Islet of Langerhans (tissue), 1 donor: ENCODE data around the gene KRTAP13-3.

Source experiments
- FAIRE-seq: peaks from one replicate; lab custom pipeline; 2011; peaks lifted over from hg19 to GRCh38; lab: Jason Lieb, UNC

KRTAP13-3 gene, protein sequence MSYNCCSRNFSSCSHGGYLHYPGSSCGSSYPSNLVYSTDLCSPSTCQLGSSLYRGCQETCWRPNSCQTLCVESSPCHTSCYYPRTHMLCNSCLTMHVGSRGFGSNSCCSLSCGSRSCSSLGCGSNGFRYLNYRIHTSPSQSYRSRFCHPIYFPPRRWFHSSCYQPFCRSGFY

GRCh38 chr21:30425826-30426225, at the start of gene KRTAP13-3:
TSS of gene KRTAP13-3 (minus strand) at chr21:30425926. CDS start at chr21:30425912, 14 bp downstream.
- no peak for FAIRE-seq

DNA sequence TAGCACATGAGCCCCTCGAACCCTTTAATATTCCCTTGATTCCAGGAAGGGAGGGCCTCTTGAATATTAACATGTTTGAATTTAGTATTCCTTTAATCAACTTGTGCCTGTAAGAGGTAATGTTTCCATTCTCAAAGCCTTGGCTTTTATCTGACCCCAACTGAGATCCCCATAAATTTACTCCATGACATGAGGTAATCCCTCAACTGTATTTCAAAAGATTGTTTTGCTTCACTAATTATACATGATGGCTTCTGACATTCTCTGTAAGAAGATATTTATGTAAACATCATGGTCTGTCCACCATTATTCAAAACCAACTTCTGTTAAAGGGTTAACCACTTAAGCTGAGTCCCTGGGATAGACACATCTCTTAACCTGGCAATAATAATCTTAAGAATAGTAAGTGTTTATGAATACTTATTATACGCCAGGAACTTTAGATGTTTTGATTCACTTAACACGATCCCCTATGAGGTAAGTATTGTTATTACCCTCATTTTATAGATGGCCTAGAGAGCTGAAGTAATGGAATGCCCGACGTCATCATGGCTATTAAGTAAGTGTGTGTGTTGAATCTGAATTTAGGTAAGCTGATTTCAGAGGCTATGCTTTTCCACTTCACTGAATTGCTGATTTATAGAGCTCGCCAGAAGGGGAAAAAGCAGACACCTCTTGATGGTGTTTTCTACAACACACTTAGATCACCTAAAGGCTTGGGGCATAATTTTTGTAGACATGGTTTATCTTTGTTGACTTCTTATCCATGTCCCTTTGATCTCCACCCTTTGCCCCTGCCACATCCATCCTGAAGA, 43.4 kb upstream of the KRTAP13-3 start:
- no peak for FAIRE-seq

DNA sequence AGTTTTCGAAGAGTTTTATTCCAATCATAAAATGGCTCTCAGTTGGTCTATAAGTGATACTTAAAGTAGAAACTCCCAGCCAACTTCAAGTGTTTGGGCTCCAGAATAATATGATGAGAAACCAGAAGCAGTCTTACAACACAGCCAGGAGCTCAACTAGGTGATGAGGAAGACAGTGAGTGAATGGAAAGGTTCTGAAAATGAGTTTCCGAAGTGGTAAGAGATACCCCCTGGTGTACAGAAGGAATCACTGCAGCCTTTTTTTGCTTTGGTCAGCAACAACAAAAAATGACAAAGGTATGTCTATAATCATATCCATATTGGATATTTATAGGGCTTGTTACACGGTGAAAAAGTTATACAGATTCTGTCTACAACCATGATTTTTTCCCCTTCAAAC, 38.0 kb upstream of the KRTAP13-3 start:
- no peak for FAIRE-seq

DNA sequence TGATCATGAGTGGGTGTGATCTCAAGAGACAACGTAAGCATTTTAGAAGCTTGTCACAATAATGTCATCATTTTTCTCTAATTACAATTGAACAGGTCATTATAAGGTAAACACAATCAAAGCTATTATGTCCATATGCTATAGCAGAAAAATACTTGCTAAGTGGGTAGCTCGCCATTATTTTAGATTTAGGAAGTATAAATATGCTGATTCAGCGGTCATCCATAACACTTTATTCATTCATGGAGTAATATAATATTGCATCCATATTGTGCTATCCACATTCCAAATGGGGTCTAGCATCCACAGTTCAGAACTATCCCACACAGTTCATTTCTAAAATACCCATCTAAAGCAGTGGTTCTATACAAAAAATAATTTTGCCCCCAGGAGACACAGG, 22.8 kb upstream of the KRTAP13-3 start:
- no peak for FAIRE-seq

GRCh38 chr21:30447056-30447455, 21.3 kb upstream of the KRTAP13-3 start:
- no peak for FAIRE-seq

GRCh38 chr21:30444204-30444603, 18.5 kb upstream of the KRTAP13-3 start:
- no peak for FAIRE-seq

GRCh38 chr21:30443226-30443625, 17.5 kb upstream of the KRTAP13-3 start:
- FAIRE-seq = no peak

DNA sequence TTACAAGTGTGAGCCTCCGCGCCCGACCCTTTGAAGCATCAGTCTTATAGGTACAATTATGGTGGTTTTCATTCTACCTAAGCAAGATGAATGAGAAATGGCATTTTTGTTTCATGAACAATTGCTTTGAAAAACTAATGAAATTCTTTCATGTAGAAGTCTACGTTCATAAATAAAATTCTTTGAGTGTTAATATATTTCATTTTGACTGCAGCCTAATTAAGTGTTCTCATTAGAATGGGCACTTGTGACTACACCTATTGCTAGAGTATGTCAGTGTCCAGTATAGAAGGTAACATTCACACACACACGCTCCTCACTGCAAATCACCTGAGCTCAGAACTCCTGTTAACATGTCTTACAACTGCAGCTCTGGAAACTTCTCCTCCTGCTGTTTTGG, 14.2 kb upstream of the KRTAP13-3 start, which contains the start of gene KRTAP15-1:
Gene KRTAP15-1 (plus strand): TSS at position 301 of the 400 bp plus-strand sequence. CDS start 53 bp downstream, at position 354.
- FAIRE-seq = no peak

DNA sequence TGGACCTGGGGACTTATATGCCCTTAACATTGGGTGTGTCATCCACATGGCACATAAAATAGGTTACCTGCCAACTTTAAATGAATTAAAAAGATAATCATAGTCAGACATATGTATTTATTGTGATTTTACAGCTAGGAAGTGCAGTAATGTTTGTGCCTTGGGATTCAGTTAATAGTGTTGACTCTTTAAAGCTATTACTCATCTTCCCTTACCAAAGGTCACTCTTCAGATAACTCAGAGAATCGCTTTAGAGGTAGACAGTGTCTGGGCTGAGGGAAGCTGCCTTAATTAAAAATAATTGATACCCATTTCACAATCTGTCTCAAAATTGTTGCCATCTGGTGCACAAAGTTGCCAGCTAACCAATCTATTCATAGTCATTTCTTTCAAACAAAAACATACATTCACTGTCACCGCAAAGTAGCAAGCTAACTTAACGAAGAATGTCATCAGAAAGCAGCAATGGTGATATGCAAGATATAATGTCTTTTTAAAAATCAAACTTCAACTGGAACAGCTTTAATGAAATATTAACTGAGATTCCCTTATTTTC, 11.4 kb upstream of the KRTAP13-3 start:
- FAIRE-seq = peak; percentile 9

DNA sequence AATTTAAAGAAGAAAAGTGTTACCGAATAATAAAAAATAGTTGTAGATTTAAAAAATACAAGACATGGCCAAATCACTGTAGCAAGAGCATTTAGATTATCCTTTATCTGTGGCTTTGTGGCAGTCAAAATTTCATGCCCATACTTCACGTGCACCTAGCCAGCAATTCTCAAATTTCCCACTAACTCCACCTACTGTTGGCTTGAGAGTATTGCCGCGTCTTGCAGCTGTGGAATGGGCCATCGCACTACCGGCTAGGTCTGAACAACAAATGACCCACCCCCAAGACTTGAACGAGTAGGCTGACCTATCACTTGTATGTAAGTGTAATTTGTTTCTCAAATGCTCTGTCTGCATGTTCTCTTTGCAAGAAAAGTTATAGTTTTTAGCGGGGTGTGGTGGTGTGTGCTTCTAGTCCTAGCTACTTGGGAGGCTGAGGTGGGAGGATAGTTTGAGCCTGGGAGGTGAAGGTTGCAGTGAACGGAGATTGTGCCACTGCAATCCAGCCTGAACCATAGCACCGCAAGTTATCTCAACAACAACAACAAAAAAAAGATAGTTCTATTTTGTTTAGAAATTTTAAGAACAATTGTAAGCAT, 8.4 kb upstream of the KRTAP13-3 start:
- FAIRE-seq = peak; percentile 75

- FAIRE-seq = no peak
Observed at GRCh38 chr21:30430170-30430655, 4.5 kb upstream of the KRTAP13-3 start, which contains the start of gene KRTAP13-4. TSS of gene KRTAP13-4 (plus strand) at chr21:30430220. CDS start at chr21:30430276, 56 bp downstream.

GRCh38 chr21:30426731-30427130, 1.0 kb upstream of the KRTAP13-3 start:
- FAIRE-seq = no peak

GRCh38 chr21:30415993-30416392, 9.7 kb downstream of the KRTAP13-3 start:
- no peak for FAIRE-seq

- no peak for FAIRE-seq
Observed at GRCh38 chr21:30408782-30409494, 16.8 kb downstream of the KRTAP13-3 start.

GRCh38 chr21:30395731-30396130, 30.0 kb downstream of the KRTAP13-3 start, which contains the start of gene KRTAP13-1:
TSS of gene KRTAP13-1 (plus strand) at chr21:30396031. CDS start at chr21:30396087, 56 bp downstream.
- FAIRE-seq = no peak

DNA sequence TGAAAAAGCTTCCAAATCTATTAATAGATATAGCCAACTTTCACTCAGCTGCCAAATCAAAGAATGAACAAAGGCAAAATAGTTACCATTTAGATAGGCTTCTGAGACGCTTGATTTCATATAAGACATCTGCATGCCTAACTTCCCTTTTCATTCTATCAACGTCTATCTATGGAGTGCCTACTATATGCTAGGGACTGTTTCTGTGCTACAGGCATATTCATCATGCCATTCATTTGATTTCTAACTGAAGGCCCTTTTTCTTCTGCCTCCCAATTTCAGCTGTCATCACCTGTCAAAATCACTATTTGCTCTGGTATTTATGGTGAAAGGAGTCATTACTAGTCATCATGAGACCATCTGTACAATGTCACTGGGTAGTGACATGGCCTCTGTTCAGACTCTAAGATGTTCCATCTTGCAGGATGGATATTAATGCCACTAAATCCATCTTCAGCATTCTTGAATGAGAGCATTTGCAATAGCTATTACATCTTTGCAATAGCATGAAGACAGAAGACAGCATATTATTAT, 34.2 kb downstream of the KRTAP13-3 start:
- FAIRE-seq = no peak

DNA sequence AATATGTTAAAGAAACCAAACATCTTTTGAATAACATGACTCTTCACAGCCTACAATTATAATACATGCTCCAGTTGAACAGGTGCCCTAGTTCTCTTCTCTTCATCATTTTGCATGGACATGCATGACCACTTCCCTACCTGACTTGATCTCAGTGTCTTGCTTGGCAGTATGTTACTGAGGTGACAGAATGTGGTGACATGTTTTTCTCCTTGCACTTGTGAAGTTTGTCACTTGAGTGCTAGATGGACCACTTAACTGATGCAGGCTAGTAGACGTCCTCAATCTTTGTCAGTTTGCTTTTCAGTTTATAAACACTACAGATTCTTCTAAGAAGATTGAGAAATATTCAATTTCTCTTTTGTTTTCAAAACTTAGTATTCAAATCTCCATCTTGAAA, 43.5 kb downstream of the KRTAP13-3 start:
- FAIRE-seq = no peak
